NCI-H2107 treated with DMSO at 0.1 percent for 48 hours (cell line): ENCODE measurements around the gene ANKRD11.
"Not testable (repeated sequence)": the region's sequence is repeated elsewhere in the genome, so short reads cannot be mapped to it uniquely, and the experiment has no call there.

ENCODE experiments used
- DNase-seq: peaks from one replicate; lab custom pipeline; 2025; ENCODE audit not compliant: unreplicated experiment; lab: John Stamatoyannopoulos, UW

ANKRD11 gene

GRCh38 chr16:89435059-89435458 is 55.3 kb downstream of the ANKRD11 start:
- not testable (repeated sequence) for DNase-seq

- DNase-seq: no peak
Measured at GRCh38 chr16:89434490-89434889, 55.9 kb downstream of the ANKRD11 start.

DNA sequence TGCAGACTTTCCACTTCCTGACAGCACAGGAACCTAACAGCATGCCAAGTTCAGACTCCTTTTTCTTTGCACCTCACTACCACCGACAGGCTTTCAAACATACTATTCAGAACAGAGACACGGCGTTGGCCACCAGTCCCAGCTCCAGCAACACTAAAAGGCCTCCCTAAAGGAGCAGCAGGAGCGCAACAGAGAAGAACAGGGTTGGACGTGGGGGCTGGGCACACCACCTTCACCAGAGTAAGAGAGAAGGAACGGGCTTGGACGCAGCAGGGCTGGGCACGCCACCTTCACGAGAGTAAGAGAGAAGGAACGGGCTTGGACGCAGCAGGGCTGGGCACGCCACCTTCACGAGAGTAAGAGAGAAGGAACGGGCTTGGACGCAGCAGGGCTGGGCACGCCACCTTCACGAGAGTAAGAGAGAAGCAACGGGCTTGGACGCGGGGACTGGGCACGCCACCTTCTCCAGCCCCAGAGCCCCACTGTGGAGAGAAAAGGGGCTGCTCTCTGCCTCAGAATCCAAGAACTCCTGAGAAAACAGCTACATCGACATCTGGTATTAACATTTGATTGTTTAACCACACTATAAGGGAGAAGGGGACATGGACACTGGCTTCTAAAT is 56.9 kb downstream of the ANKRD11 start:
- not testable (repeated sequence) for DNase-seq

- DNase-seq: no peak
Measured at GRCh38 chr16:89431630-89432029, 58.7 kb downstream of the ANKRD11 start.

- no peak for DNase-seq
Measured at GRCh38 chr16:89431158-89431584, 59.2 kb downstream of the ANKRD11 start.

GRCh38 chr16:89430436-89431157 is 59.8 kb downstream of the ANKRD11 start:
- no peak for DNase-seq

- DNase-seq: not testable (repeated sequence)
Measured at GRCh38 chr16:89428605-89429004, 61.8 kb downstream of the ANKRD11 start.

DNA sequence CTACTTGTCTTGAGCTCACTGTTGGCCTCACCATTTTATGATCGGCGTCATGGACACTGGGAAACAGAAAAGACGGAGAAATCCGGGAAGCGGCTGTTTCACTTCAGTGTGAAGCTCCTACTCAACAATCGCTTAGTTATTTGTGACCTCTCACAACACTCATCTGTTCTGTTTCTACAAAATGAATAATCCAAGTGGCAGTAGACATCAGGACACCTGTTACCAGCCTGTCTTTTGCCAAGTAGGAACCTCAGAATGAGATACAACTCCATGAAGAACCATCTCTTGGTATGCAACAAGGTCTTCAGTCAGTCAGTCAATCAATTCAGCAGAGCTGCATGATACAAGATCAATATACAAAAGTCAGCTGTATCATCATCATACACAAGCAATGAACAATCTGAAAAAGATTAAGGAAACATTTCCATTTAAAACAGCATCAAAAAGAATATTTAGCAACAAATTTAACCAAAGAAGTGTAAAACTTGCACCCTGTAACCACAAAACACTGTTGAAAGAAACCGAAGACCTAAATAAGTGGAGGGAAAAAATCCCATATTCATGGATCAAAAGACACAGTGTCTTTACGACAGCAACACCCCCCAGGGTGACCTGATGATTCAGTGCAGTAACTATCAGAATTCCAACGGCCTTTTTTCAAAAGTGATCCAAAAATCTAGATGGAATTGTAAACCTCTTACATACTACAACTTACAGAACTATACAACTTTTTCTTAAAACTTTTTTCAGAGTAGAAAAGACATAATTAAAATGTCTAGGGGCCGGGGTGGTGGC is 63.4 kb downstream of the ANKRD11 start:
- DNase-seq: no peak

DNA sequence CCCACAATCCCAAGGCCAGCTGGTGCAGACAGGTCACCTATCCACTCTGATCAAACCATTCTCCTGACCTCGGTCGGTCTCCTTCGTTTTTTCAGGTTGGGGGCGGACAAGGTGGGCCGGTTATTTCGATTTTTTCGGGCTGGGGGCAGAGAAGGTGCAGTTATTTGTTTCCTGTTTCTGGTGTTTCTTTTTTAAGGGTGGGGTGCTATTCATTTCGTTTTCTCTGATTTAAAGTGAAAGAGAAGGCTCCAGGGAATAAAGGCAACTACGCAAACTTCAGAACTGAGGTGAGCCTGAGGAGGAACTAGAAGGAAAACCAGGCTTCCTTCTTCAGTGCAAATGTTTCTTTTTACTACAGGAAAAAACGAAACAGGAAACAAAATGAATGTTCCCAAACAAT is 64.8 kb downstream of the ANKRD11 start:
- DNase-seq: no peak

DNA sequence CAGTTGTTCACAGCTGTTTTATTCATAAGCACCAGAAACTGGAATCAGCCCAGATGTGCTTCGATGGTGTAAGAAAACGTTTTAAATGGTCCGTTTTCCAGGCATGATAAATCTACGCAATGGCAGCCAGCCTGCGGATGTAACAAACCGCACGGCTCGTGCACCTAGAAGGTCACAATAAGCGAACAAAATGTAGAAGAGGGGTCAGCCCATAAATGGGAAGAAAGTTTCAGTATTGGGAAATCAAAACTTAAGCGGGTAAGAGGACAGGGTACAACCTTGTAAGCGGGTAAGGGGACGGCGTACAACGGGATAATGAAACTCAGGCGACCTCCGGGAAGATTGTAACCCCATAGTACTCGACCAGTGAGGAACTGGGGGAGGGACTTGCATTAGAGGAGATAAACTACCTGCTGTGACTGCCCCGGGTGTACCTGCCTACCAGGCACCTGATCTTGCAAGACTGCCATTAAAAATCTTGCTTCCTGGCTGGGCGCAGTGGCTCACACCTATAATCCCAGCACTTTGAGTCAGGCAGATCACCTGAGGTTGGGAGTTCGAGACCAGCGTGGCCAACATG is 66.6 kb downstream of the ANKRD11 start:
- DNase-seq: no peak

DNA sequence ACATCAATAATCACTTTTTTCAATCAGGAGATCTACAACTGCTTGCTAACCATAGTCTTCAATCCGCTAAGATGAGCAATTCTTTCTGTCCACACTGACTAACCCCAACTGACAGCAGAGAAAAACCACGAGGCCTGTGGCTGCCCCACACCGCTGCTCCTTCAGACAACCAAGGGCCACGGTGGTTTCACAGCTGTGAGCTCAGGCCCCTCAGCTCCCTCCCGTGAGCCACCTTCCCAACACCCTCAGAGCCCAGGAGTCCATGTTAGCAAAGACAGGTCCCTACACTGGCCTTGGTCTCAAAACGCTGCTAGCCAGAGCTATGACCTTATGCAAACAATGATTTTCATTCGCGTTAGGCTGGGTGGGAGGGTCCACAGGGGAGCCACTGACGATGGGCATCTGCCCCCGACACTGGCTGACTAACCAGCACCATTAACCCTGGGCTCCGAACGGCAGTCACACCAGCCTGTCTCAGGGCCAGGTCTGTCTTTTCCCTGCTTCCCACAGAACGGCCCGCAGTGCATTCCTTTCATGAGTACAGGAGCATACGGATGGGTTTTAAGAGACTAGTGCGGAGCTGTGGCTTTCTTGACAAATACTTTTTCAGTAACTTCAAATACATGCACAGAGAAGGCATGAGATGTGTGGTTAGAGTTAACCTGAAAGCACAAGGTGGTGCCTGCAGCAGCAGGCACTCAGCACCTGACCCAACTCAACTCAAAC is 67.3 kb downstream of the ANKRD11 start:
- no peak for DNase-seq

DNA sequence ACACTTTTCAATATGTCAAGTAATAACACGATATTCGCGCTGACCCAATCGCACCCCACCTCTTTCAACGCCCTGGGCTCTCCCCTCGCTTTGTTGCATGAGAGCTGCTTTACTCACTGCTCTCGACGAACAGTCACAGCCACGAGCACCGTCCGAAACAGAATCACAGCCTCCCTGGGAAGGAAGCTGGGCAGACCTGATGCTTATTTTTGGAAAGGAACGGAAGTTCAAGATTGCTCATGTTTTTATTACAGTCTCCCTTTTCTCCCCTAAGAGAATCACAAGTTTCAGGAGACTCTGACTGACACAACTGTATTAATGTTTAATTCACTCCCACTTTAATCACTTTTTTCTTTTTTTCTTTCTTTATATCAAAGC is 67.8 kb downstream of the ANKRD11 start:
- DNase-seq: no peak

DNA sequence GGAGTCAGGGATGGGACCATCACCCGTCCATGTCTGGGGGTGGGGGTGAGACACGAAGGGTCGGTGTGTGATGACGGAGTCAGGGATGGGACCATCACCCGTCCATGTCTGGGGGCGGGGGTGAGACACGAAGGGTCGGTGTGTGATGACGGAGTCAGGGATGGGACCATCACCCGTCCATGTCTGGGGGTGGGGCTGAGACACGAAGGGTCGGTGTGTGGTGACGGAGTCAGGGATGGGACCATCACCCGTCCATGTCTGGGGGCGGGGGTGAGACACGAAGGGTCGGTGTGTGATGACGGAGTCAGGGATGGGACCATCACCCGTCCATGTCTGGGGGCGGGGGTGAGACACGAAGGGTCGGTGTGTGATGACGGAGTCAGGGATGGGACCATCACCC is 69.1 kb downstream of the ANKRD11 start:
- DNase-seq: not testable (repeated sequence)

GRCh38 chr16:89420204-89420603 is 70.2 kb downstream of the ANKRD11 start:
- DNase-seq: no peak

GRCh38 chr16:89418352-89418751 is 72.0 kb downstream of the ANKRD11 start:
- DNase-seq: no peak

DNA sequence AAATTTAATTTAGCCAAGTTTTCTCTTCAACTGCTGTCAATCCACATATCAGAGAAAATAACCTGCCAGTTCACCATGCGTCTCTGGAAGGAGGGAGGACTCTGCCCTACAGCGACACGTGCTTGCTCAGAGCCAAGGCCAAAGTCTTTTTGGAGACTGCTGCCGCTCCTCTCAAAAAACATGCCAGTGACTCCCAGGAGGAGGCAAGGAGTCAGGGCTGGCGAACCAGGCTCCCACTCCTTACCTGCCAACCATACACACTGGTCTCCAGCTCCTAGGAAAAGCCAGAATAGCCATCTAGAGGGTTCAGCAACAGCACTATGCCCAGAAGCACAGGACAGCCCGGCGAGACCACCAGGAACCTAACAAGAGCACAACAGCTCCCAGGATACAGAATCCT is 73.0 kb downstream of the ANKRD11 start:
- no peak for DNase-seq

DNA sequence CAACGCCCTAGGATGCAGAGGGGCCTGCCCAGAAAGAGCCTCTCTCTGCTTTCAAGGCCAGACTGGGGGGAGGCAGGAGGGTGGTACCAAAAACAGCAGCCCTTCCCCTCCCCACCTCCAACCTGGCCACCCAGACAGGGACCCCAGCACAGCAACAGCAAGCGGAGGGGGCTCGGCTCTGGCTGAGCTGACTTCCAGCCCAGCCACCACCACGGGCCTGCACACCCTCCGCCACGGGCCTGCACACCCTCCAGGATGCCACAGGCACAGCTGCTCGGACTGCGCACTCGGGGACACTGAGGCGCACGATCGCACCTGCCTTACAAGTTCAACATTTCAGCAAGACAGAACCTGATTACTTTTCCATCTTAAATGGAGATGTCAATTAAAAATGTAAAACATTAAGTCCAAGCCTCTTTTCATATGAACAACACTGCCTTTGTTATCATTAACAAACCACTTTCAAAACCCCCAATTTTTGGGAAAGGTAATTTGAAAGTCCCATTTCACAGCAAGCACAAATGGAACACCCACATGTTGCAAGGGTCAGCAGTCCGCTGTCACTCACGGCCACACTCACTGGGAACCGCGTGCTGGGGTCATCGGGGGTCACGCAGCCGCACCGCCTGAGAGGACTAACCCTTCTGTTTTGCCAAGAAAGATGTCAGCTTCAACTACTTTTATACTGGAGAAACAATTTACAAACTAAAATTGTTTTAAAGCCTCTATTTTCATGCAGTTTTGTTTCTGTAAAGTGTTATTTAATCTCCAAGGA is 76.4 kb downstream of the ANKRD11 start:
- DNase-seq: no peak

GRCh38 chr16:89412811-89413210 is 77.5 kb downstream of the ANKRD11 start:
- DNase-seq: no peak

- DNase-seq: no peak
Measured at GRCh38 chr16:89411335-89411850, 79.0 kb downstream of the ANKRD11 start.

DNA sequence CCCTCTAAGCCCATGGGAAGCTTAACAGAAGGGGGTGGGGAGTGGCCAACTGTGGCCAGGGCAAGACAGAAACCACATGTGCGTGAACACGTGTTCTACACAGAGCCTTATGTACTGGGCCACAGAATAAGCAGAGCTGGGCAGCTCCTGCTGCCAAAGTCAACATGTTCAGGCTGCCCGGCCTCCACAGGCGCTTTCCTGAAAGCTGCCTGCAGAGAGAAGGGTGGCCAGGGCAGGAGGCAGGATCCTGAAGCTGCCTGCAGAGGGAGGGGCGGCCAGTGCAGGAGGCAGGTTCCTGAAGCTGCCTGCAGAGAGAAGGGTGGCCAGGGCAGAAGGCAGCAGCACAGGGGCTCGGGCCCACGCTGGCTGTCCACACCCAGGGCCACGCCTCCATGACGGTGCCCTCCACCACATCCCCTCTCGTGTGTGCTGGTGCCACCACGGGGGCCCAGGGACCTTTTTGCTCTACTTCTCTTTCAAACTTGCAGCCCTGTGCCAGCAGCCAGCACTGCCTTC is 79.5 kb downstream of the ANKRD11 start:
- DNase-seq: no peak
